HG02678 (cell line): ENCODE results near the gene TRIM16.
"Not testable (repeated sequence)": the region's sequence is repeated elsewhere in the genome, so short reads cannot be mapped to it uniquely, and the experiment has no call there.

Experiments used
- ATAC-seq: cut with Tn5 transposase; IDR thresholded peaks from one replicate; pipeline ENCODE4 v1.9.1; 2021; ENCODE audit warnings: mild to moderate bottlenecking, moderate library complexity; ENCODE audit not compliant: unreplicated experiment

The TRIM16 gene

DNA sequence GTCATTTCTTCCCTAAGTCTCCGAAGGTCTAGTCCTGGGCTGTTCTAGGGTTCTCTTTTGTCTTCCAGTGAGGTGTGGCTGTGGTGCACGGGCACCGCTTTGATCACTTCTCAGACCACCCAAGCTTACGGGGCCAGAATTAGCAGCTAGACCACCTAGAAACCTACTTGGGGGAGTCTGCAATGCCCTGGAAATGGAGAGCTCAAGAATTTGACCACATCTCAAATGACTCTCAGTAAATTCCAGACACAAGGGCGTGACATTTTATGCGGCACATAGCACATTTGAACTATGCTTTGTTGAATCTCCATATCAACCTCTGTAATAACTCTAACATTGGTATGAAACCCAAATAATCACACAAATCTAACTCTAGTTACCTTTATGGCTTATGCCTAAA, 24.9 kb downstream of the TRIM16 start:
- no peak for ATAC-seq

- ATAC-seq, result no peak
Observed at GRCh38 chr17:15658296-15658695, 25.8 kb downstream of the TRIM16 start.

GRCh38 chr17:15657868-15658267, 26.2 kb downstream of the TRIM16 start:
- ATAC-seq, result no peak

- no peak for ATAC-seq
Observed at GRCh38 chr17:15654886-15655561, 29.1 kb downstream of the TRIM16 start.

- not testable (repeated sequence) for ATAC-seq
Observed at GRCh38 chr17:15654401-15654800, 29.7 kb downstream of the TRIM16 start.

DNA sequence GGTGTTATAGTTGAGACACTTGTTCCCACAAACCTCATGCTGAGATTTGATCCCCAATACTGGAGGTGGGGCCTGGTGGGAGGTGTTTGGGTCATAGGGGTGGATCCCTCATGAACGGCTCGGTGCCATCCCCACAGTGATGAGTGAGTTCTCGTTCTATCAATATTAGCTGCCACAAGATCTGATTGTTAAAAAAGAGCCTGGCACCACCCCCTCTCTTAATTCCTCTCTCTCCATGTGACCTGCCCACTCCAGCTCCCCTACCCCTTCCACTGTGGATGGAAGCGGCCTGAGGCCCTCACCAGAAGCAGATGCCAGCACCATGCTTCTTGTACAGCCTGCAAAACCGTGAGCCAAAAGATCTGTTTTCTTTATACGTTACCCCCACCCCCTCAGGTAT, 31.2 kb downstream of the TRIM16 start:
- ATAC-seq, result no peak

GRCh38 chr17:15651583-15652110, 32.5 kb downstream of the TRIM16 start:
- ATAC-seq, result peak; percentile 90

GRCh38 chr17:15650741-15651582, 33.1 kb downstream of the TRIM16 start:
- no peak for ATAC-seq

DNA sequence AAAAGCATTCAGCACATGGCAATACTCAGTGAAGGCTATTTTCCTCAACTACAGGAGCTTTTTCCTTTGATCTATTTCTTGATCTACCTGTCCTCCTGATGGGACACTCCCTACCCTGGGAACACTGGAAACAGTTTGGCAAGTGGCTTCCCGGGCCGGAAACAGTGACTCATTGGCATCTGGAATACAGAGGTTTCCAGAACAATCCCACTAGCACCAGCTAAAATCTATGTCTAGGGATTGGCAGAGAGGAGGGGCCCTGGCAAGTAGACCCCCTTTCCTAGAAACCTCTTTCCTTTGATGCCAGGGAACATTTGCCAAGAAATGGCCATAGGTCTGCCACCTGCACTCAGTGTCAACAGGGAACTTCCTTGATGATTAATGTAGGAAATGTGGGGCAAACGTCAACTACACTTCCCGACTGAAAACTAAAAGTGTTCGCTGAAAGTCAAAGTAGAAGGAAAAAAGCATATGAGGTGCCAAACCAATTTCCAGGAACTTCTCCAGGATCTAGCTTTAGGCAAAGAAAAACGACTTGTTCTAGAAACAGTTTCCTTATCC, 34.2 kb downstream of the TRIM16 start:
- no peak for ATAC-seq

DNA sequence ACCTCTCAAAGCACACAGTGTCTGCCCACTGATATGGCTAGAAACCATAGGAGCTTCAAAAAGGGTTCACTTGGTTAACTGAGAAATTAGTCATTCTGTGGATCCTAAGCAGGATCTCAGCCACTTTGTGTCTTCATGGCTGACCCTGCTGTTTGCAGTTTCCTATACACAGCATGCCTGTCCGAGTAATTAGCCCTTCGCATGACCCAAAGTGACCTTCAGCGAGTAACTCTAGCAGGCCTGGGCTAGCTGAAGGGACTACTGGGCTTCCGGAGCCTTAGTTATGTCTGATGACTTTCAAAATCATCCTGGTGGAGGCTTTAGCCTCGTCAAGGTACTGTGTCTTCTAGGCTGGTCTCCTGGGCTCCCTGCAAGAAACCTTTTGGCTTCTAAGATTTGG, 35.7 kb downstream of the TRIM16 start:
- ATAC-seq, result no peak

DNA sequence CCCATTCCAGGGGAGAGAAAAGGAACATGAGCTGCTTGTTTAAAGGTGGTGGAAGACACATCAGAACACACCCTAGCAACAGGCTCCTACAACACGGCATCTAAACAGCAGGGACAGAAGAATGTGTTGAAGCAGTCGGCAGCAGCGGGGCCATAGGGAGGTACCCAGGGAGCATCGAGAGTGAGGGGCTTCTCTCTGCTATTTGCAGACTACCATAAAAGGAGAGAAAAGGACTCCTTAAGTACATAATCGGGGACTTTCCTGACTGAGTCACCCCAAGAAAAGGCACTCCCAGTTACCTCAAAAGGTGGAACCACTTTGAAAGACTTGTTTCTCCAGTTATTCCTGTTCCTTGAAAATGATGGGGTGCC, 38.2 kb downstream of the TRIM16 start:
- ATAC-seq, result not testable (repeated sequence)

DNA sequence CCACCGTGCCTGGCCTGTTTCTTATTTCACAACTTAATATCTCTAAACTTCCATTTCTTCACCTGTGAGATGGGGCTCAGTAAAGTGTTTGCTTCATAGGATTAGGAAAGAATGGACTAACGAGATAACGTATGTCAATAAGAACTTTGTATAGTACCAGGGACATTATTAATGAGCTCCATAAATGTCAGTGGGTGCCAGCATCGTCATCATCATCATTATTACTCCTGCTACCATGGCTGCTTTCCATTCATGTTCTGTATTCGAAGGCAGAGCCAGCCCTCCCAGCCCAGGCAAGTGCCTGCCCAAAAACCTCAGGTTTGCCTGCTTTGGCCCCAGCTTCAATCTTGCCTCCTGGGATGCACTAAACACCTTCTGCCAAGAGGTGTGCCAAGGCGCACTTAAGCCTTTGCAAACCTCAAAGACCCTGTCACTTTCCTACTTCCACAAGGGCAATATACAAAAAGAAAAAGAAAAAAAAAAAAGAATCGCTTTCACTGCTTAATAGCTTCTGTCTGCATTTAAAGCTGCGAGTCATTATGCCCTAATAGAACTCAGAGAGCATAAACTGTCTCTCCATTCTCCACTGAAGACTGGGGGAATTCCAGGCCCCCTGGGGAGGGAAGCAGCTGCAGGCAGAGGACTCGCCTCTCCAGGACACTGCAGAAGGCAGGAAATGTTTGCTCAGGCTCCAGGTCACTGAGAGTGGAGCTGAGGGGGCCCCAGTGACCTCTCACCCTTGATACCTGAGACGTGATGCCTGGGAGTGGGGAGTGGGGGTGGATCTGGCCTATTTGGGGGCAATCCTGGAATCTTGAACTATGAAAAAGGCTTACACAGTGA, 38.8 kb downstream of the TRIM16 start:
- ATAC-seq, result not testable (repeated sequence)

DNA sequence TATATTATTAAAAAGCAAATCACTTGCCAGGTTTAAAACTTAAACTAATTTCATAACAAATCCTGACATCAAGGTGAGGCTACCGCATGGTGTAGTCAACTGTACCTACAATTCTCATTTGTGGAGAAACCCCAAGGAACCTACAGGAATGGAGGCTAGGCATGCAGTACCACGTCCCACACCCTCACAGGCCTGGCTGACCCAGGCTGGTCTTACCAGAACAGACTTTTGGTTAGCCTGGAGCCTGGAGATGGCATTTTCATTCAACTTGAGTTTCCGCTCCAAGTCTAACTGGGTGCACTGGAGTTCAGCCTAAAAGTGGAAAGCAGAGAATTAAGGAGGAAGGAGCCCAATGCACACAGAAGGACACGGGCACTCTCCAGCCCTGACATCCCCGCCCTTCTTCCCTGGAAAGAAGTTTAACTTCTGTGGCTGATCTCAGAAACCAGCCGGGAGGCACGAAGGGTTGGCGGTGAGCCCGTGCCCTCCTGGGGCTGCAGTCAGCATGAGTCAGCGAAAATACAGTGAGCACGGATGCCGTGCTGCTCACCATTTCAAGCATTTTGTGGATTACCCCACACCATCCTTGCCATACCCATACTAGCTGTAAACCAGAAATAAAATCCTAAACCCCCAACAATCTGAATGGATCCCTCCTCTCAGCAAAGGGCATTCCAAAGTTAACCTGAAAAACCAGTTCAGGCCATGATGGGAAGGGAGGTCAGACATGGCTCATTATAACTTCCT, 41.4 kb downstream of the TRIM16 start:
- ATAC-seq, result not testable (repeated sequence)

GRCh38 chr17:15642014-15642413, 42.1 kb downstream of the TRIM16 start:
- not testable (repeated sequence) for ATAC-seq

DNA sequence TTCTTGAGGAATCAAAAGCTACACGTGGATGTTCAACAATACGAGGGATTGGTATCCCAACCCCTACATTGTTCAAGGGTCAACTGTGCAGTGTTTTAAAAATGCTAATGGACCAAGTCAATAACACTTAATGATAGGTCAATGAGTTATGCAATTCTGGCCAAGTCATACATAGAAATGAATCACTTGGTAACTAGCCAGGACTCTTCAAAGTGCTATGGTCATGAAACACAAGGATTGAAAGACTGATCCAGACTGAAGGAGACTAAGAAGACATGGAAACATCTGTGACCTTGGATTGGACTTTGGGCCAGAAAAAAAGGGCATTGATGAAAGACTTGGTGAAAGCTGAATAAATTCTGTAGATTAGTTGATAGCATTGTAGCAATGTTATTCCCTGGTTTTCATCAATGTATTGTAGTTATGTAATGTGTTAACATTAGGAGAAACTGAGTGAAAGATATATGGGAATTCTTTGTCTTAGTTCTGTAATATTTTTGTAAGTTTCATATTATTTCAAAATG, 53.1 kb downstream of the TRIM16 start:
- ATAC-seq, result not testable (repeated sequence)

DNA sequence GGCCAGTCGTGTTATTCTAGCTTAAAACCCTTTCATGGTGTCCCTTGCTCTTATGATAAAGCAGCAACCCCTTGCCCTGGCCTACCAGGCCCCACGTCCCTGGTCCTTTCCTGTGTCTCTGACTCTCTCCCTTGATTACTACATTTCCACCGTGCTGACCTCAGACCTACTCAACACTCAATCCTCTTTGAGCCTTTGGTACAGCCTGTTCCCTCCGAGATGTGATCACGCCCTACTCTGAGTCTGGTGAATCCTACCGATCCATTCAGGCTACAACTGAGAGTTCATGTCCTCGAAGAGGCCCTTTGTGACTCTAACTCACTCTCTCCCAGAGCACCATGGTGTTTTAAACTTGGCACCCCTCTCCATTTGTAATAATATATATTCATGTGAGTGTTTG, 54.1 kb downstream of the TRIM16 start:
- ATAC-seq, result not testable (repeated sequence)

DNA sequence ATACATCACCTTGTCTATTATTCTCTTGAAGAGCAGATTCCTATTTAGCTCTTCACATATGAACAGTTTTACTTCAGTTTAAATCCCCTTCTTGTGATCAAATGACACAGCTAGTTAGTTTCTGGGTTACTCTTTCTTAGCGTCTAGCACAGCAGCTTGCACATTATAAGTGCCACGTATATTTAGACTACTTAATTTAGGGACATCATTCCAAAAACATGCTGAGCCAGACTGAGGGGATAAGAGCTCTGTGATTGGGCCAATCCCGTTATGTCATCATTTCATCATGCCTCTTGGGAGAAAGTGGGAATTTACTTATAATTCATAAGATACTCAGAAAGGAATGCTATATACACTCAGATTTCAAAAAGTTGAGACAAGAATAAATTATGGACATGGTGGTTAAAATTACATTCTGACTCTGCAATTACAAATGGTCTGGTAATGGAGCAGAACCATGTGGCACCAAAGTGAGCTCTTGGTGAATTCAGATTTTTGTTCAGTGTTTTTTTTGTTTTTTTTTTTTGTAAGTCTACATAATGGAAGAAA, 60.4 kb downstream of the TRIM16 start:
- ATAC-seq, result not testable (repeated sequence)

- not testable (repeated sequence) for ATAC-seq
Observed at GRCh38 chr17:15623255-15623654, 60.9 kb downstream of the TRIM16 start.

- not testable (repeated sequence) for ATAC-seq
Observed at GRCh38 chr17:15622124-15622523, 62.0 kb downstream of the TRIM16 start.
